ENCODE results near the gene GAL3ST2. TPM values are rescaled to one million over a fixed set of nuclear protein-coding genes. Genes with fewer than 3 reads are reported as not detected.
A peak's percentile ranks its signal among the peaks of the same experiment; 100 is the strongest.
"Not testable (repeated sequence)": the region's sequence is repeated elsewhere in the genome, so short reads cannot be mapped to it uniquely, and the experiment has no call there.

Gene GAL3ST2
- total and polyA plus RNA-seq, 4 donors = 0.03 to 0.33 (median 0.23) TPM; not detected in 1

GRCh38 chr2:241816431-241817121 lies 40.0 kb downstream of the GAL3ST2 start:
- Histone ChIP-seq H3K36me3 (ENCODE audit: control insufficient read depth in 4 of 4, insufficient read depth in 3 of 4, low read depth in 1 of 4, low read length in 3 of 4) (peaks cover 0 to 2% (median 0%) of the 10 kb centered on the region in 4 donors), H3K4me1 (ENCODE audit: control insufficient read depth in 4 of 4, insufficient read depth in 4 of 4, low read length in 3 of 4) (peaks cover 11 to 30% (median 19%) of the 10 kb centered on the region in 4 donors), H3K9ac (ENCODE audit: low read depth in 1 of 2, low read length in 2 of 2) (no peak overlapping the region), H3K9me3 (ENCODE audit: control insufficient read depth in 4 of 4, low read length in 3 of 4) (no peaks in the 10 kb centered on the region), H3K4me3 (ENCODE audit: low read depth in 1 of 3, low read length in 3 of 3) (no peak overlapping the region), H3K27me3 (ENCODE audit: control insufficient read depth in 4 of 4, insufficient read depth in 4 of 4, low read length in 3 of 4) (no peaks in the 10 kb centered on the region), H3K27ac (ENCODE audit: low read depth in 1 of 2, low read length in 2 of 2) (no peak overlapping the region)
- TF ChIP-seq NR2F2 (IDR thresholded peaks at IDR 0.05) = no peak
- TF ChIP-seq ZBTB33 (IDR thresholded peaks at IDR 0.05) = no peak
- no peak for TF ChIP-seq TAF1 (conservative IDR thresholded peaks at IDR 0.05)
- no peak for TF ChIP-seq HNF4A (conservative IDR thresholded peaks at IDR 0.05)
- no peak for TF ChIP-seq RAD21 (IDR thresholded peaks at IDR 0.05)
- no peak for TF ChIP-seq GABPA (IDR thresholded peaks at IDR 0.05 in 1 of 2, conservative IDR thresholded peaks at IDR 0.05 in 1 of 2)
- DNase-seq (ENCODE audit: low spot score) = no peak
- 87% methylated on average over 33 of the region's 33 CpGs for WGBS

GRCh38 chr2:241817126-241817820 lies 40.7 kb downstream of the GAL3ST2 start:
- no peaks in the 10 kb centered on the region for H3K27me3 ChIP-seq (ENCODE audit: control insufficient read depth in 4 of 4, insufficient read depth in 4 of 4, low read length in 3 of 4)
- H3K27ac ChIP-seq (ENCODE audit: low read depth in 1 of 2, low read length in 2 of 2) = no peak overlapping the region
- H3K9ac ChIP-seq (ENCODE audit: low read depth in 1 of 2, low read length in 2 of 2) = no peak overlapping the region
- H3K4me1 ChIP-seq (ENCODE audit: control insufficient read depth in 4 of 4, insufficient read depth in 4 of 4, low read length in 3 of 4) = peaks cover 8 to 23% (median 14%) of the 10 kb centered on the region in 4 donors
- H3K4me3 ChIP-seq (ENCODE audit: low read depth in 1 of 3, low read length in 3 of 3) = no peak overlapping the region
- peaks cover 0 to 2% (median 0%) of the 10 kb centered on the region in 4 donors for H3K36me3 ChIP-seq (ENCODE audit: control insufficient read depth in 4 of 4, insufficient read depth in 3 of 4, low read depth in 1 of 4, low read length in 3 of 4)
- no peaks in the 10 kb centered on the region for H3K9me3 ChIP-seq (ENCODE audit: control insufficient read depth in 4 of 4, low read length in 3 of 4)
- WGBS = 62% methylated on average over 16 of the region's 16 CpGs
- TF ChIP-seq NR2F2 (IDR thresholded peaks at IDR 0.05) (peak; percentile 26), CTCF (IDR thresholded peaks at IDR 0.05; ENCODE audit: low read depth, low read length, missing input control) (no peak), SP1 (IDR thresholded peaks at IDR 0.05) (no peak)
- no peak for DNase-seq (ENCODE audit: low spot score)

GRCh38 chr2:241817821-241818215 lies 41.2 kb downstream of the GAL3ST2 start:
- H3K9ac ChIP-seq (ENCODE audit: low read depth in 1 of 2, low read length in 2 of 2); H3K27me3 ChIP-seq (ENCODE audit: control insufficient read depth in 4 of 4, insufficient read depth in 4 of 4, low read length in 3 of 4): not testable (repeated sequence)
- 75% methylated on average over 10 of the region's 10 CpGs for WGBS

More at GRCh38 chr2:241817821-241818215, 41.2 kb downstream of the GAL3ST2 start:
- not testable (repeated sequence) for H3K4me3 ChIP-seq (ENCODE audit: low read depth in 1 of 3, low read length in 3 of 3); H3K27ac ChIP-seq (ENCODE audit: low read depth in 1 of 2, low read length in 2 of 2); DNase-seq (ENCODE audit: low spot score); H3K36me3 ChIP-seq (ENCODE audit: control insufficient read depth in 4 of 4, insufficient read depth in 3 of 4, low read depth in 1 of 4, low read length in 3 of 4); H3K9me3 ChIP-seq (ENCODE audit: control insufficient read depth in 4 of 4, low read length in 3 of 4)
- H3K4me1 ChIP-seq (ENCODE audit: control insufficient read depth in 4 of 4, insufficient read depth in 4 of 4, low read length in 3 of 4) = peaks cover 8 to 18% (median 11%) of the 10 kb centered on the region in 4 donors
